OCI-LY7 (cell line): ENCODE measurements around the gene ZNF30. TPM values are rescaled to one million over a fixed set of nuclear protein-coding genes. Genes with fewer than 3 reads are reported as not detected.
"Not testable (repeated sequence)": the region's sequence is repeated elsewhere in the genome, so short reads cannot be mapped to it uniquely, and the experiment has no call there.

Source experiments
- BruUV-seq: library from RNA; stranded (reverse); fragments of 400-500 nt; replicated peaks from 2 replicates; lab custom pipeline; 2021; lab: Mats Ljungman, UMichigan
- CTCF ChIA-PET: fragments of 300-600 bp; sonication (Branson Sonifier 250); formaldehyde crosslinking; loops from one replicate; lab custom pipeline; 2022; ENCODE audit warnings: antibody characterized with exemption; ENCODE audit not compliant: unreplicated experiment; lab: Charles Lee
- POLR2A ChIA-PET: fragments of 300-600 bp; sonication (Branson Sonifier 250); formaldehyde crosslinking; loops from one replicate; lab custom pipeline; 2022; ENCODE audit warnings: antibody characterized with exemption; lab: Charles Lee
- DNase-seq: peaks from one replicate; pipeline ENCODE4 v3.0.0-alpha.2; 2015; ENCODE audit warnings: low spot score
- H2AFZ ChIP-seq: fragments of 200-600 bp; sonication (generic), shearing (Covaris generic); 2 replicates; pipeline ENCODE4 v1.6.1; 2014; ENCODE audit warnings: mild to moderate bottlenecking, antibody characterized with exemption, low read length, moderate library complexity
- H3K27ac ChIP-seq: fragments of 200-600 bp; sonication (generic); 2 replicates; pipeline ENCODE4 v1.5.1; 2014; ENCODE audit warnings: mixed run types, low read depth, mild to moderate bottlenecking, moderate library complexity, low read length, inconsistent platforms; ENCODE audit not compliant: poor library complexity, severe bottlenecking
- H3K36me3 ChIP-seq: fragments of 200-600 bp; sonication (generic); 2 replicates; pipeline ENCODE4 v1.6.1; 2014; ENCODE audit warnings: mild to moderate bottlenecking, antibody characterized with exemption, low read length, moderate library complexity, mixed read lengths; ENCODE audit not compliant: insufficient read depth
- H3K4me1 ChIP-seq: fragments of 200-600 bp; sonication (generic); 2 replicates; pipeline ENCODE4 v1.5.1; 2014; ENCODE audit warnings: mild to moderate bottlenecking, low read length; ENCODE audit not compliant: insufficient read depth, poor library complexity, severe bottlenecking
- H3K4me2 ChIP-seq: fragments of 200-600 bp; sonication (generic); 2 replicates; pipeline ENCODE4 v1.6.1; 2014; ENCODE audit warnings: mild to moderate bottlenecking, low read length
- H3K4me3 ChIP-seq: fragments of 200-600 bp; sonication (generic); 2 replicates; pipeline ENCODE4 v1.5.1; 2014; ENCODE audit warnings: mild to moderate bottlenecking, low read depth, low read length; ENCODE audit not compliant: poor library complexity, severe bottlenecking
- H3K79me2 ChIP-seq: fragments of 200-600 bp; sonication (generic); 2 replicates; pipeline ENCODE4 v1.6.1; 2016; ENCODE audit warnings: low read depth, mild to moderate bottlenecking, low read length, moderate library complexity, mixed read lengths; ENCODE audit not compliant: insufficient read depth
- H3K9me2 ChIP-seq: fragments of 200-600 bp; sonication (generic); 2 replicates; pipeline ENCODE4 v1.6.1; 2016; ENCODE audit warnings: mild to moderate bottlenecking, low read length, mixed read lengths; ENCODE audit not compliant: insufficient read depth
- H3K9me3 ChIP-seq: fragments of 200-600 bp; sonication (generic); 2 replicates; pipeline ENCODE4 v1.6.1; 2014; ENCODE audit warnings: mild to moderate bottlenecking, mixed run types, low read length, mixed read lengths
- H4K20me1 ChIP-seq: fragments of 200-600 bp; sonication (generic); 2 replicates; pipeline ENCODE4 v1.6.1; 2014; ENCODE audit warnings: mild to moderate bottlenecking, antibody characterized with exemption, low read length, moderate library complexity, mixed read lengths; ENCODE audit not compliant: insufficient read depth
- EZH2phosphoT487 ChIP-seq: fragments of 200-600 bp; sonication (generic); IDR thresholded peaks from 2 replicates; pipeline ENCODE4 v1.6.1; 2018; ENCODE audit warnings: low read depth, borderline replicate concordance, mild to moderate bottlenecking, mixed run types, antibody characterized with exemption, low read length, moderate library complexity, mixed read lengths
- intact Hi-C: fragments of 100-400 bp; cut with micrococcal nuclease; formaldehyde crosslinking; loops from one replicate; pipeline ENCODE4 v1.10.0; 2022; ENCODE audit not compliant: unreplicated experiment
- total RNA-seq, 2 experiments: library from RNA; depleted of rRNA in 1 of 2; stranded (reverse); fragments of >200 nt in 1 of 2; shearing (Covaris generic) in 1 of 2; gene quantifications; 2 replicates each; pipeline ENCODE4 v1.2.3, GENCODE V29; 2014 to 2022
- TF ChIP-seq, protein P1 (sequence below): fragments of 200-600 bp; sonication (generic); conservative IDR thresholded peaks from 2 replicates; pipeline ENCODE4 v1.5.1; 2014; ENCODE audit warnings: mild to moderate bottlenecking, antibody characterized with exemption, low read length, moderate library complexity, mixed read lengths

ZNF30 gene
- total RNA-seq, 2 experiments from 2014 or later: not detected

DNA sequence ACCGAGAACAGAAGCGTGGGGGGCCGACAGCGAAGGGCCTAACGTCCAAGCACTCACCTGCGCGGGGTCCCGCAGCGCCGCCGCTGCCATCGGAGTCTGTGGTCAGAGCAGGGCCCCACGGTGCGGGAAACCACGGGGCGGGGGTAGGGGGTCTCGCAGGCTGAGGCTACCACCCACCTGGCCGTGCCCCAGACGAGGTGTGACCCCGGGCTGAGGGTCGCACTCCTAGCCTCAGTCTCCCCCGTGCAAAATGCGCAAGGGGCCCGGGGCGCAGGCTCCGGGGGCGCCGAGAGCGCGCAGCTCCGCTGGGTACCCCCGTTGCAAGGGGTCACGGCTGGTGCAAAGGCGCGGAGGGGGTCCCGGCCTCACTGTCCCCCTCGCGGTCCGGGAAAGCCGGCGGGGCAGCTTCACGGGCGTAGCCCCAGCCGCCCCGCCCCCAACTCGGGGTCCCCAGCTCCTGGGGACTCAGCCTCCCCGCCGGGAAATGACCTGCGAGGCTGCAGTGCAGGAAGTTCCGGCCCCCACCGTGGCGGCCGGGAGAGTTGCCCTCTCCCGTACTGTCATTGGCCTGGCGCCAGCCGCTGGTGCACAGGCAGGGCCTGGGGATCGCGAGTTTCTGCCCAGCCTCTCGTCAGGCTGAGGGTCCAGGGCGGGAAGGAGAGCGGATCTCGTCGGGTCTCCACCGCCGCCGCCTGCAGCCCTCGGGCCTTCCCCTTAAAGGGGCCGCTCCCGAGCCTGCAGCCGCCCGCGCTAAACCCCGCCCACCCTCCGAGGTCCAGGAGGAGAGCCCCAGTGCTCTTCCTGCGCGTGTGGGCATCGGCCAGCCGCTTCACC lies 37.1 kb downstream of the ZNF30 start, which contains the start of gene ZNF792:
ZNF792 (minus strand) TSS at position 657 of the 834 bp plus-strand sequence; CDS start at position 90, 567 bp downstream.
- TF ChIP-seq EZH2phosphoT487: no peak
- TF ChIP-seq, protein P1, sequence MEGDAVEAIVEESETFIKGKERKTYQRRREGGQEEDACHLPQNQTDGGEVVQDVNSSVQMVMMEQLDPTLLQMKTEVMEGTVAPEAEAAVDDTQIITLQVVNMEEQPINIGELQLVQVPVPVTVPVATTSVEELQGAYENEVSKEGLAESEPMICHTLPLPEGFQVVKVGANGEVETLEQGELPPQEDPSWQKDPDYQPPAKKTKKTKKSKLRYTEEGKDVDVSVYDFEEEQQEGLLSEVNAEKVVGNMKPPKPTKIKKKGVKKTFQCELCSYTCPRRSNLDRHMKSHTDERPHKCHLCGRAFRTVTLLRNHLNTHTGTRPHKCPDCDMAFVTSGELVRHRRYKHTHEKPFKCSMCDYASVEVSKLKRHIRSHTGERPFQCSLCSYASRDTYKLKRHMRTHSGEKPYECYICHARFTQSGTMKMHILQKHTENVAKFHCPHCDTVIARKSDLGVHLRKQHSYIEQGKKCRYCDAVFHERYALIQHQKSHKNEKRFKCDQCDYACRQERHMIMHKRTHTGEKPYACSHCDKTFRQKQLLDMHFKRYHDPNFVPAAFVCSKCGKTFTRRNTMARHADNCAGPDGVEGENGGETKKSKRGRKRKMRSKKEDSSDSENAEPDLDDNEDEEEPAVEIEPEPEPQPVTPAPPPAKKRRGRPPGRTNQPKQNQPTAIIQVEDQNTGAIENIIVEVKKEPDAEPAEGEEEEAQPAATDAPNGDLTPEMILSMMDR: no peak
- H3K27ac ChIP-seq: peak within 1 kb of the TSS; percentile 8
- intact Hi-C loops: no loop called here
- no peaks in the 10 kb centered on the region for H3K9me2 ChIP-seq
- peak within 1 kb of the TSS; percentile 88 for H3K4me3 ChIP-seq
- CTCF ChIA-PET: interaction anchor here (0.6 kb wide), 1 partner anchor 9 kb away, joined by 3 read pairs; no protein-coding TSS in a partner anchor
- H3K9me3 ChIP-seq: peaks cover 17% of the 10 kb centered on the region
- H2AFZ ChIP-seq: peak within 1 kb of the TSS; percentile 96
- peaks cover 14% of the 10 kb centered on the region for H3K36me3 ChIP-seq
- H4K20me1 ChIP-seq: no peaks in the 10 kb centered on the region
- peak; percentile 70 for DNase-seq
- no TSS peak for BruUV-seq
- POLR2A ChIA-PET: interaction anchor here (0.8 kb wide), 1 partner anchor 53 kb away, joined by 3 read pairs; no protein-coding TSS in a partner anchor
- H3K4me1 ChIP-seq: peaks cover 19% of the 10 kb centered on the region
- peak within 1 kb of the TSS; percentile 84 for H3K4me2 ChIP-seq
- H3K79me2 ChIP-seq: peaks cover 16% of the 10 kb centered on the region; the same call in 1 of the 2 replicates

DNA sequence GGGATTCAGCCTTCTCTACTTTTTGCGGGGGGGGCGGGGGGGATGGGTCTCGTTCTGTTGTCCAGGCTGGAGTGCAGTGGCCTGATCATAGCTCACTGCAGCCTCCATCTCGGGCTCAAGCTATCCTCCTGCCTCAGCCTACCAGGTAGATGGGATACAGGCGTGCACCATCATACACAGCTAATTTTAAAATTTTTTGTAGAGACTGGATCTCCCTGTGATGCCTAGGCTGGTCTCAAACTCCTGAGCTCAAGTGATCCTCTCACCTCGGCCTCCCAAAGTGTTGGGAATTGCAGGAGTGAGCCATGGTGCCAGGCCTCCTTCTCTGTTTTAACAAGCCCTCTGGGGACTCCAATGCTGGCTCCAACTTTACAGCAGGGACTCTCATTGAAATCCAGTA lies 37.9 kb downstream of the ZNF30 start:
- Histone ChIP-seq H3K79me2 (peaks cover 16% of the 10 kb centered on the region; the same call in 1 of the 2 replicates), H3K9me3 (peaks cover 17% of the 10 kb centered on the region), H3K4me2 (peak overlapping the region; percentile 84), H3K36me3 (peaks cover 6% of the 10 kb centered on the region; the same call in 1 of the 2 replicates), H3K4me3 (peak overlapping the region; percentile 88), H3K4me1 (peaks cover 19% of the 10 kb centered on the region), H2AFZ (peak overlapping the region; percentile 96), H4K20me1 (no peaks in the 10 kb centered on the region), H3K27ac (no peak overlapping the region), H3K9me2 (no peaks in the 10 kb centered on the region)
- TF ChIP-seq, protein P1: no peak
- TF ChIP-seq EZH2phosphoT487: no peak
- intact Hi-C loops: no loop called here
- ChIA-PET POLR2A (no interaction called here), CTCF (no interaction called here)
- BruUV-seq: no TSS peak
- no peak for DNase-seq

DNA sequence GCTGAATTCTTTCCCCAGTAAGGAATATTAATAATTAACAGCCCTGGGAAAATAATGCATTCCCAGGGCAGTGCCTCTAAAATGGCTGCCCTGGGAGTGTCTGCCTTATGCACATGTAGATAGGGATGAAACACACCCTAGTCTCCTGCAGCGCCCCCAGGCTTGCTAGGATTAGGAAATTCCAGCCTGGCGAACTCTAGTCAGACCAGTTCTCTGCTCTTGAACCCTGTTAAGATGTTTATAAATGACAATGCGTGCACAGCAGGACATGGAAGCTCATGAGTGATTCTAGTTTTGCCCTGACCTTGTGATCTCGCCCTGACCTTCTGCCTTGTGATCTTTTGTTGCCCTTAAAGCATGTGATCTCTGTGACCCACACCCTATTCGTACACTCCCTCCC lies 38.8 kb downstream of the ZNF30 start:
- POLR2A ChIA-PET, H4K20me1 ChIP-seq, DNase-seq, H2AFZ ChIP-seq, H3K4me3 ChIP-seq, CTCF ChIA-PET, H3K36me3 ChIP-seq, BruUV-seq, H3K9me2 ChIP-seq, intact Hi-C loops, H3K27ac ChIP-seq, H3K4me2 ChIP-seq: not testable (repeated sequence)
- Histone ChIP-seq H3K9me3 (peaks cover 17% of the 10 kb centered on the region), H3K4me1 (peaks cover 19% of the 10 kb centered on the region), H3K79me2 (peaks cover 16% of the 10 kb centered on the region; the same call in 1 of the 2 replicates)
